Fibroblast of lung (primary cell): ENCODE data around the gene MSMO1. TPM values are rescaled to one million over a fixed set of nuclear protein-coding genes. Genes with fewer than 3 reads are reported as not detected.

Source experiments
- DNase-seq, 2 donors: peaks; one replicate each; pipeline versions ENCODE4 v3.0.0 to v3.0.0-alpha.2; 2010; ENCODE audit warnings: low read depth in 2 of 2
- H2AFZ ChIP-seq: 2 replicates; pipeline ENCODE4 v1.5.1; 2012; ENCODE audit warnings: low read length, control low read depth, inconsistent platforms
- H3K27ac ChIP-seq: 2 replicates; pipeline ENCODE4 v1.5.1; 2011; ENCODE audit warnings: low read length, control low read depth; ENCODE audit not compliant: insufficient read depth
- H3K27me3 ChIP-seq: 2 replicates; pipeline ENCODE4 v1.5.1; 2011; ENCODE audit warnings: mild to moderate bottlenecking, low read length; ENCODE audit not compliant: control insufficient read depth, insufficient read depth
- H3K36me3 ChIP-seq: 2 replicates; pipeline ENCODE4 v1.5.1; 2011; ENCODE audit warnings: low read length; ENCODE audit not compliant: control insufficient read depth, insufficient read depth
- H3K4me1 ChIP-seq: 2 replicates; pipeline ENCODE4 v1.5.1; 2011; ENCODE audit warnings: low read length; ENCODE audit not compliant: control insufficient read depth, insufficient read depth; ENCODE audit errors: extremely low read depth
- H3K4me2 ChIP-seq: 2 replicates; pipeline ENCODE4 v1.5.1; 2011; ENCODE audit warnings: low read length, control low read depth; ENCODE audit not compliant: insufficient read depth; ENCODE audit errors: extremely low read depth
- H3K4me3 ChIP-seq, 4 experiments: fragments of 200-600 bp in 1 of 4; sonication (generic) in 1 of 4; replicated peaks in 1 of 4; 2 replicates each; pipeline ENCODE4 v1.5.1; 2011 to 2016; ENCODE audit warnings: low read length in 4 of 4, low read depth in 3 of 4, mild to moderate bottlenecking in 3 of 4, control low read depth in 2 of 4, inconsistent platforms in 1 of 4, mixed read lengths in 1 of 4; ENCODE audit not compliant: insufficient read depth in 1 of 4; ENCODE audit errors: control extremely low read depth in 1 of 4
- H3K79me2 ChIP-seq: 2 replicates; pipeline ENCODE4 v1.5.1; 2012; ENCODE audit warnings: mild to moderate bottlenecking, low read length, inconsistent platforms; ENCODE audit not compliant: control insufficient read depth, insufficient read depth
- H3K9ac ChIP-seq: 2 replicates; pipeline ENCODE4 v1.5.1; 2011; ENCODE audit warnings: mild to moderate bottlenecking, low read length, control low read depth; ENCODE audit not compliant: insufficient read depth
- H3K9me3 ChIP-seq: 2 replicates; pipeline ENCODE4 v1.5.1; 2012; ENCODE audit warnings: low read depth, low read length; ENCODE audit not compliant: control insufficient read depth, insufficient read depth
- H4K20me1 ChIP-seq: 2 replicates; pipeline ENCODE4 v1.5.1; 2011; ENCODE audit warnings: low read length; ENCODE audit not compliant: control insufficient read depth, insufficient read depth; ENCODE audit errors: extremely low read depth
- CTCF ChIP-seq, 2 donors: IDR thresholded peaks in 1 of 2; conservative IDR thresholded peaks in 1 of 2; 1 replicate in 1 of 2; 2 replicates in 1 of 2; pipeline ENCODE4 v1.5.1; 2011 to 2012; ENCODE audit warnings: low read length in 2 of 2, control low read depth in 1 of 2, inconsistent platforms in 1 of 2, low read depth in 1 of 2, mild to moderate bottlenecking in 1 of 2
- EZH2 ChIP-seq: IDR thresholded peaks from 2 replicates; pipeline ENCODE4 v1.5.1; 2012; ENCODE audit warnings: low read length, control low read depth, mild to moderate bottlenecking; ENCODE audit errors: missing control alignments
- polyA plus RNA-seq, 2 donors: library from polyadenylated mRNA; depleted of rRNA in 1 of 2; stranded (reverse) in 1 of 2; unstranded in 1 of 2; fragments of >200 nt; gene quantifications; 2 replicates each; pipeline ENCODE4 v1.2.1, GENCODE V29; 2011 to 2012; ENCODE audit warnings: missing spikeins in 1 of 2
- total RNA-seq: library from RNA; depleted of rRNA; stranded (reverse); fragments of >200 nt; gene quantifications from 2 replicates; pipeline ENCODE4 v1.2.1, GENCODE V29; 2014

Gene MSMO1
- total and polyA plus RNA-seq, 2 donors (not counting 1 experiment from before 2014, with no cell fraction given): 328 to 743 TPM

- H3K36me3 ChIP-seq: no peaks in the 10 kb centered on the region
- H3K27me3 ChIP-seq: no peaks in the 10 kb centered on the region
- H3K79me2 ChIP-seq: no peaks in the 10 kb centered on the region
- no peak overlapping the region for H3K27ac ChIP-seq
- no peaks in the 10 kb centered on the region for H3K9me3 ChIP-seq
- H4K20me1 ChIP-seq: no peaks in the 10 kb centered on the region
- no peak for DNase-seq
- no peak overlapping the region for H3K4me3 ChIP-seq
- H2AFZ ChIP-seq: no peak overlapping the region
- H3K4me2 ChIP-seq: no peak overlapping the region
- peaks cover 2% of the 10 kb centered on the region for H3K4me1 ChIP-seq
- TF ChIP-seq EZH2 (no peak), CTCF (conservative IDR thresholded peaks at IDR 0.05 in 1 of 2, IDR thresholded peaks at IDR 0.05 in 1 of 2; ENCODE audit: low read depth in 1 of 2, low read length in 2 of 2) (no peak)
- no peak overlapping the region for H3K9ac ChIP-seq
Measured at GRCh38 chr4:165381821-165382373, 54.4 kb downstream of the MSMO1 start.

GRCh38 chr4:165382640-165383039 is 55.2 kb downstream of the MSMO1 start:
- H3K4me3 ChIP-seq: no peak overlapping the region
- H4K20me1 ChIP-seq: no peaks in the 10 kb centered on the region
- no peaks in the 10 kb centered on the region for H3K27me3 ChIP-seq
- TF ChIP-seq EZH2 (no peak), CTCF (conservative IDR thresholded peaks at IDR 0.05 in 1 of 2, IDR thresholded peaks at IDR 0.05 in 1 of 2; ENCODE audit: low read depth in 1 of 2, low read length in 2 of 2) (no peak)
- no peak overlapping the region for H2AFZ ChIP-seq
- H3K9ac ChIP-seq: no peak overlapping the region
- no peak overlapping the region for H3K4me2 ChIP-seq
- H3K36me3 ChIP-seq: no peaks in the 10 kb centered on the region
- no peak overlapping the region for H3K27ac ChIP-seq
- no peak for DNase-seq
- no peaks in the 10 kb centered on the region for H3K79me2 ChIP-seq
- no peaks in the 10 kb centered on the region for H3K9me3 ChIP-seq
- H3K4me1 ChIP-seq: peaks cover 2% of the 10 kb centered on the region

- Histone ChIP-seq H3K4me2 (no peak overlapping the region), H3K9ac (no peak overlapping the region), H3K4me3 (no peak overlapping the region), H3K79me2 (no peaks in the 10 kb centered on the region), H4K20me1 (no peaks in the 10 kb centered on the region), H3K4me1 (peaks cover under 1% of the 10 kb centered on the region), H2AFZ (no peak overlapping the region), H3K9me3 (no peaks in the 10 kb centered on the region), H3K27ac (no peak overlapping the region), H3K27me3 (no peaks in the 10 kb centered on the region), H3K36me3 (no peaks in the 10 kb centered on the region)
- peak; percentile 52 to 60 for DNase-seq
- TF ChIP-seq EZH2 (no peak), CTCF (conservative IDR thresholded peaks at IDR 0.05 in 1 of 2, IDR thresholded peaks at IDR 0.05 in 1 of 2; ENCODE audit: low read depth in 1 of 2, low read length in 2 of 2) (no peak)
Measured at GRCh38 chr4:165383591-165384073, 56.2 kb downstream of the MSMO1 start.
